Measurements from ENCODE around the gene PRUNE1.

- no peak for TF ChIP-seq EZH2phosphoT487 (IDR thresholded peaks at IDR 0.05; ENCODE audit: low read length)
- TF ChIP-seq, protein P1, sequence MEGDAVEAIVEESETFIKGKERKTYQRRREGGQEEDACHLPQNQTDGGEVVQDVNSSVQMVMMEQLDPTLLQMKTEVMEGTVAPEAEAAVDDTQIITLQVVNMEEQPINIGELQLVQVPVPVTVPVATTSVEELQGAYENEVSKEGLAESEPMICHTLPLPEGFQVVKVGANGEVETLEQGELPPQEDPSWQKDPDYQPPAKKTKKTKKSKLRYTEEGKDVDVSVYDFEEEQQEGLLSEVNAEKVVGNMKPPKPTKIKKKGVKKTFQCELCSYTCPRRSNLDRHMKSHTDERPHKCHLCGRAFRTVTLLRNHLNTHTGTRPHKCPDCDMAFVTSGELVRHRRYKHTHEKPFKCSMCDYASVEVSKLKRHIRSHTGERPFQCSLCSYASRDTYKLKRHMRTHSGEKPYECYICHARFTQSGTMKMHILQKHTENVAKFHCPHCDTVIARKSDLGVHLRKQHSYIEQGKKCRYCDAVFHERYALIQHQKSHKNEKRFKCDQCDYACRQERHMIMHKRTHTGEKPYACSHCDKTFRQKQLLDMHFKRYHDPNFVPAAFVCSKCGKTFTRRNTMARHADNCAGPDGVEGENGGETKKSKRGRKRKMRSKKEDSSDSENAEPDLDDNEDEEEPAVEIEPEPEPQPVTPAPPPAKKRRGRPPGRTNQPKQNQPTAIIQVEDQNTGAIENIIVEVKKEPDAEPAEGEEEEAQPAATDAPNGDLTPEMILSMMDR (IDR thresholded peaks at IDR 0.05; ENCODE audit: low read length) = no peak
- TF ChIP-seq EZH2 (optimal IDR thresholded peaks at IDR 0.05; ENCODE audit: low read depth, low read length) = no peak
Measured at GRCh38 chr1:150964164-150964489, 44.1 kb upstream of the PRUNE1 start.
